Panc1 (cell line): ENCODE measurements around the gene ARFRP1.

Experiments used
- POLR2AphosphoS5 ChIP-seq: IDR thresholded peaks from 2 replicates; pipeline ENCODE4 v1.6.1; 2012; ENCODE audit warnings: mild to moderate bottlenecking, low read depth, low read length, moderate library complexity
- REST ChIP-seq, 2 experiments: IDR thresholded peaks; 2 replicates each; pipeline ENCODE4 v1.6.1; 2011 to 2012; ENCODE audit warnings: low read depth in 2 of 2, control low read depth in 1 of 2, low read length in 1 of 2, mild to moderate bottlenecking in 1 of 2, moderate library complexity in 1 of 2; ENCODE audit not compliant: insufficient read depth in 1 of 2
- TCF7L2 ChIP-seq: IDR thresholded peaks from 2 replicates; pipeline ENCODE4 v1.6.1; 2011; ENCODE audit warnings: mild to moderate bottlenecking, low read depth, low read length, inconsistent platforms
- TF ChIP-seq, protein P1 (sequence below): fragments of 450-650 bp; IDR thresholded peaks from 2 replicates; pipeline ENCODE4 v1.5.1; 2017; ENCODE audit warnings: mild to moderate bottlenecking

DNA sequence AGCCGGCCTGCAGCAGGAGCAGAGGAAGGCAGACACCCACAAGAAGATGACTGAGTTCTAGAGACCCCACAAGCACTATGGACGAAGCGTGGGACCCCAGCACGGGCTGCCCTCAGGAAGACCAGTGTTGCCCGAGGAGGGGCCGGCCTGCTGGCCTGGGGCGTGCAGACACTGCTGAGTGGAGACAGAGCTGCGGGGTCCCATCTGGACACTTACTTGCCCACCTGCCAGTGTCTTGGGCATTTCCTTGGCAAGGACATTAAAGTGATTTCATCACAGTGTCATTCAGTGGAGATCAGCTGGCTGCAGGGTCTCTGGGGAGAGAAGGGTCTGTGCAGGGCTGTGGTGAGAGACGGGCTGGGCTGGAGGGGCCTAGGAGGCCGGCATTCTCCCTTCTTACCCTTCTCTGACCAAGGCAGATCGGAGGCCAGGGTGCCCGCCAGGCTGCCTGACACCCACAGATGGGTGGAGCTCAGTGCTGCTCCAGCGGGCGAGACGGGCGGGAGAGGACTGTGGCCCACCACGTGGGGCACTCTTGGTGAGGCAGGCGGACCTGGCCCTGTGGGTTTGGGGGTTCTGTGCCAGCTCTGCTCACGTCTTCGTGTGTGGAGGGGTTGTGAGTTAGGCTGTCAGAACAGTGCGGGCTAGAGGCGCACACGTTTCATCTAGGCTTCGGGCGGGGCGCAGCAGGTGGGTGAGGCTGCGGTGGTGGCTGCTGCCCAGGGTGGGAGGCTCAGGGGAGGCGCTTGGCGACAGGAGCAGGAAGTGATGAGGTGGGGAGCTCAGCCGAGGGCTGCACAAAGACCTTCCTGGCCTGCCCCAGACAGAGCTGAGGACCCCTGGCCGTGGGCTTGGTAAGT lies 28.3 kb upstream of the ARFRP1 start, which contains the start of gene LIME1:
- TF ChIP-seq, protein P1, sequence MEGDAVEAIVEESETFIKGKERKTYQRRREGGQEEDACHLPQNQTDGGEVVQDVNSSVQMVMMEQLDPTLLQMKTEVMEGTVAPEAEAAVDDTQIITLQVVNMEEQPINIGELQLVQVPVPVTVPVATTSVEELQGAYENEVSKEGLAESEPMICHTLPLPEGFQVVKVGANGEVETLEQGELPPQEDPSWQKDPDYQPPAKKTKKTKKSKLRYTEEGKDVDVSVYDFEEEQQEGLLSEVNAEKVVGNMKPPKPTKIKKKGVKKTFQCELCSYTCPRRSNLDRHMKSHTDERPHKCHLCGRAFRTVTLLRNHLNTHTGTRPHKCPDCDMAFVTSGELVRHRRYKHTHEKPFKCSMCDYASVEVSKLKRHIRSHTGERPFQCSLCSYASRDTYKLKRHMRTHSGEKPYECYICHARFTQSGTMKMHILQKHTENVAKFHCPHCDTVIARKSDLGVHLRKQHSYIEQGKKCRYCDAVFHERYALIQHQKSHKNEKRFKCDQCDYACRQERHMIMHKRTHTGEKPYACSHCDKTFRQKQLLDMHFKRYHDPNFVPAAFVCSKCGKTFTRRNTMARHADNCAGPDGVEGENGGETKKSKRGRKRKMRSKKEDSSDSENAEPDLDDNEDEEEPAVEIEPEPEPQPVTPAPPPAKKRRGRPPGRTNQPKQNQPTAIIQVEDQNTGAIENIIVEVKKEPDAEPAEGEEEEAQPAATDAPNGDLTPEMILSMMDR, result no peak
- TF ChIP-seq POLR2AphosphoS5 (no peak), REST (IDR thresholded peaks at IDR 0.05; ENCODE audit: insufficient read depth in 1 of 2, low read depth in 2 of 2, low read length in 1 of 2) (no peak), TCF7L2 (no peak)
